Measurements from ENCODE around the gene DDX39A. TPM values are rescaled to one million over a fixed set of nuclear protein-coding genes. Genes with fewer than 3 reads are reported as not detected.
A peak's percentile ranks its signal among the peaks of the same experiment; 100 is the strongest.

Gene DDX39A
- total and polyA plus RNA-seq, 2 of the 13 experiments (the other 11 are each of a cell fraction or from before 2014, with no cell fraction given): 34.6 to 90.4 TPM

GRCh38 chr19:14416817-14417231, 2.3 kb downstream of the DDX39A start:
- ATAC-seq (no peak), DNase-seq (ENCODE audit: low spot score) (no peak), FAIRE-seq (no peak)
- Histone ChIP-seq H3K9ac (ENCODE audit: insufficient read depth, low read depth, low read length) (peak overlapping the region; percentile 15; the same call in 1 of the 2 replicates), H3K36me3 (replicated peaks in 1 of 2; ENCODE audit: control insufficient read depth in 1 of 2, insufficient read depth in 2 of 2, low read length in 2 of 2) (peaks cover 12 to 28% of the 10 kb centered on the region in 2 experiments; a peak in 4 of 5 replicates), H3K4me3 (replicated peaks in 1 of 3; ENCODE audit: insufficient read depth in 1 of 3, low read depth in 2 of 3, low read length in 3 of 3) (peak overlapping the region in 1 of 3 experiments; percentile 16; a peak in 3 of 6 replicates), H3K4me1 (ENCODE audit: insufficient read depth, low read length) (peaks cover 34% of the 10 kb centered on the region), H3K79me2 (ENCODE audit: insufficient read depth, low read length) (peaks cover 57% of the 10 kb centered on the region), H3K9me3 (ENCODE audit: low read length) (no peaks in the 10 kb centered on the region), H4K20me1 (ENCODE audit: insufficient read depth, low read length) (peaks cover 31% of the 10 kb centered on the region), H3K4me2 (ENCODE audit: low read depth, low read length) (peak overlapping the region; percentile 91), H3K27ac (ENCODE audit: extremely low read length, insufficient read depth, low read length) (no peak overlapping the region), H2AFZ (ENCODE audit: low read length) (no peak overlapping the region), H3K27me3 (ENCODE audit: control insufficient read depth in 1 of 2, insufficient read depth in 2 of 2, low read length in 2 of 2) (no peaks in the 10 kb centered on the region)
- ChIA-PET CTCF (ENCODE audit: low intra/inter-chr PET ratio, low total read pairs) (no interaction called here), POLR2A (interaction anchor here (2.3 kb wide), 1 partner anchor 11 kb away, joined by 6 read pairs; no protein-coding TSS in a partner anchor)
- TF ChIP-seq SKIL (CRISPR knock-in tag; IDR thresholded peaks at IDR 0.05; ENCODE audit: borderline replicate concordance): no peak
- peak; percentile 82 for TF ChIP-seq ZNF770 (CRISPR knock-in tag; IDR thresholded peaks at IDR 0.05)
- no peak for TF ChIP-seq MBNL3 (CRISPR knock-in tag; conservative IDR thresholded peaks at IDR 0.05)
- peak; percentile 46 for TF ChIP-seq CEBPG (CRISPR knock-in tag; IDR thresholded peaks at IDR 0.05)
- 0 out of 2 replicates have a peak, but pooled peaks have one; percentile 11 for TF ChIP-seq HOXA3 (CRISPR knock-in tag; IDR thresholded peaks at IDR 0.05)
- no peak for TF ChIP-seq ARNT2 (CRISPR knock-in tag; IDR thresholded peaks at IDR 0.05; ENCODE audit: low read depth)
- no peak for TF ChIP-seq IRF9 (CRISPR knock-in tag; IDR thresholded peaks at IDR 0.05; ENCODE audit: borderline replicate concordance)
- in situ Hi-C loops (cut with HindIII; ENCODE audit: extremely low pct_ligation_motif_present, low pct_unique_long_range_greater_than_20kb): loop anchor here (25.0 kb wide), 1 partner anchor 530 kb away; the partner anchor contains the start of gene NANOS3
- intact Hi-C loops (cut with micrococcal nuclease; ENCODE audit: unreplicated experiment): no loop called here
- BruUV-seq (replicated peaks): no TSS peak
- 57% methylated on average over 6 of the region's 6 CpGs for WGBS (ENCODE audit: low lambda C conversion rate)
